GM19240 (cell line): ENCODE data around the gene TMCO5A.

Source experiments
- DNase-seq: peaks from one replicate; pipeline ENCODE4 v3.0.0; 2011; ENCODE audit warnings: low spot score; ENCODE audit not compliant: insufficient read length

Gene TMCO5A

GRCh38 chr15:37967788-37968187 is 33.3 kb downstream of the TMCO5A start:
- DNase-seq, result no peak

GRCh38 chr15:37973856-37974255 is 39.4 kb downstream of the TMCO5A start:
- DNase-seq, result no peak

- DNase-seq, result no peak
Observed at GRCh38 chr15:37978231-37978630, 43.8 kb downstream of the TMCO5A start.

GRCh38 chr15:37979671-37980409 is 45.4 kb downstream of the TMCO5A start:
- no peak for DNase-seq

GRCh38 chr15:37981201-37981600 is 46.8 kb downstream of the TMCO5A start:
- no peak for DNase-seq

GRCh38 chr15:37981775-37982174 is 47.3 kb downstream of the TMCO5A start:
- DNase-seq, result no peak

GRCh38 chr15:37984368-37984767 is 49.9 kb downstream of the TMCO5A start:
- no peak for DNase-seq

- DNase-seq, result no peak
Observed at GRCh38 chr15:37995461-37996347, 61.3 kb downstream of the TMCO5A start.
